GM23248 (cell line): ENCODE data around the gene BCL2.

Experiments
- EZH2 ChIP-seq: fragments of 200-600 bp; sonication (generic); IDR thresholded peaks from 2 replicates; pipeline ENCODE4 v1.6.1; 2018; ENCODE audit warnings: antibody characterized with exemption, mild to moderate bottlenecking; ENCODE audit not compliant: insufficient read depth, poor library complexity, severe bottlenecking
- EZH2phosphoT487 ChIP-seq: fragments of 200-600 bp; sonication (generic); IDR thresholded peaks from 2 replicates; pipeline ENCODE4 v1.6.1; 2018; ENCODE audit warnings: antibody characterized with exemption, moderate library complexity, mild to moderate bottlenecking, low read depth; ENCODE audit not compliant: insufficient read depth

DNA sequence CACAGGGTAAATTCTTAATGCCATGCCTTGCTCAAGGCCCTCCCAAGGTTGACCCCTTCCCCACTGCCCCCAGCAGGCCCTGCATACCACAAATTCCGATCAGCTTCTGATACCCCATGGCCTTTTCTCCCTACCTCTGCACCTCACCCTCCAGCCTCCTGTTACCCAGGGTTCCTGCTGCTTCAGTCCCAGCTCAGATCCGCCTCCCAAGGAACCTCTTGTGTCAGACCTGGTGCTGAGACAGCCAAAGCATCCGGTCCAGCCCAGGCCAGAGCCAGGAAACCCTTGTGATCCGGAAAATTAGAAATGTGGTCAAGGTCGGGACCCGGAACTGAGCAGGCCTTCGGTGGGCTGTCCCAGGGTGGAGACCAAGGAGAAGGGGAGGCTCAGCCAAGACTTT lies 231.3 kb downstream of the BCL2 start:
- TF ChIP-seq EZH2, result no peak
- TF ChIP-seq EZH2phosphoT487, result no peak
